RWPE1 (cell line): ENCODE results near the gene USP31.

Source experiments
- CTCF ChIA-PET: fragments of 350-600 bp; sonication (Branson Sonifier 250); formaldehyde crosslinking; extraction: SDS; loops from one replicate; lab custom pipeline; 2021; lab: Yijun Ruan, JAX
- POLR2A ChIA-PET: fragments of 400-600 bp; formaldehyde crosslinking; extraction: SDS; loops from one replicate; lab custom pipeline; 2020; ENCODE audit warnings: antibody characterized with exemption; ENCODE audit not compliant: low non-redundant PET; lab: Yijun Ruan, JAX
- DNase-seq: peaks from one replicate; pipeline ENCODE4 v3.0.0; 2012; ENCODE audit warnings: low spot score
- H3K27ac ChIP-seq: fragments of 450-650 bp; 2 replicates; pipeline ENCODE4 v1.5.1; 2017
- CTCF ChIP-seq: fragments of 450-650 bp; conservative IDR thresholded peaks from 2 replicates; pipeline ENCODE4 v1.5.1; 2017; ENCODE audit warnings: low read depth, mild to moderate bottlenecking

Gene USP31

GRCh38 chr16:23052221-23052620 lies 97.0 kb downstream of the USP31 start:
- no peak for TF ChIP-seq CTCF
- DNase-seq, result no peak
- ChIA-PET CTCF (interaction anchor here (1.9 kb wide), 1 partner anchor 9 kb away, joined by 6 read pairs; no protein-coding TSS in a partner anchor), POLR2A (no interaction called here)
- H3K27ac ChIP-seq, result no peak overlapping the region

- ChIA-PET POLR2A (no interaction called here), CTCF (interaction anchor here (1.9 kb wide), 1 partner anchor 9 kb away, joined by 6 read pairs; no protein-coding TSS in a partner anchor)
- H3K27ac ChIP-seq, result no peak overlapping the region
These were observed 97.7 kb downstream of the USP31 start for GRCh38 chr16:23051587-23051986.

GRCh38 chr16:23048164-23048563 lies 101.1 kb downstream of the USP31 start:
- no peak overlapping the region for H3K27ac ChIP-seq
- no peak for TF ChIP-seq CTCF
- ChIA-PET CTCF (no interaction called here), POLR2A (no interaction called here)
- no peak for DNase-seq

More at GRCh38 chr16:23051587-23051986, 97.7 kb downstream of the USP31 start:
- no peak for TF ChIP-seq CTCF
- DNase-seq, result no peak

GRCh38 chr16:23045025-23045424 lies 104.2 kb downstream of the USP31 start:
- DNase-seq, result no peak
- ChIA-PET POLR2A (no interaction called here), CTCF (interaction anchor here (0.7 kb wide), 1 partner anchor 66 kb away, joined by 4 read pairs; no protein-coding TSS in a partner anchor)
- TF ChIP-seq CTCF, result no peak
- H3K27ac ChIP-seq, result no peak overlapping the region

- H3K27ac ChIP-seq, result no peak overlapping the region
- ChIA-PET CTCF (no interaction called here), POLR2A (no interaction called here)
- no peak for TF ChIP-seq CTCF
- DNase-seq, result no peak
These were observed 109.0 kb downstream of the USP31 start for GRCh38 chr16:23040246-23040645.

GRCh38 chr16:23039118-23039517 lies 110.1 kb downstream of the USP31 start:
- DNase-seq, result no peak
- ChIA-PET CTCF (no interaction called here), POLR2A (no interaction called here)
- TF ChIP-seq CTCF, result no peak
- H3K27ac ChIP-seq, result no peak overlapping the region
